HUES48 (cell line): ENCODE measurements around the gene EXOSC5.

ENCODE experiments used
- H3K27ac ChIP-seq: one replicate; pipeline ENCODE4 v1.7.0; 2013; ENCODE audit warnings: low read depth, low read length, inconsistent platforms
- H3K27me3 ChIP-seq: 2 replicates; pipeline ENCODE4 v1.6.1; 2013; ENCODE audit warnings: mild to moderate bottlenecking, low read length; ENCODE audit not compliant: control insufficient read depth, insufficient read depth
- H3K36me3 ChIP-seq: 2 replicates; pipeline ENCODE4 v1.6.1; 2013; ENCODE audit warnings: low read length; ENCODE audit not compliant: control insufficient read depth, insufficient read depth
- H3K4me1 ChIP-seq: 2 replicates; pipeline ENCODE4 v1.6.1; 2013; ENCODE audit warnings: mild to moderate bottlenecking, low read length; ENCODE audit not compliant: control insufficient read depth, insufficient read depth
- H3K4me3 ChIP-seq: 2 replicates; pipeline ENCODE4 v1.5.1; 2013; ENCODE audit warnings: mild to moderate bottlenecking, low read depth, low read length
- H3K9ac ChIP-seq: 2 replicates; pipeline ENCODE4 v1.6.1; 2013; ENCODE audit warnings: mild to moderate bottlenecking, low read depth, low read length, moderate library complexity
- H3K9me3 ChIP-seq: 2 replicates; pipeline ENCODE4 v1.6.1; 2013; ENCODE audit warnings: low read length; ENCODE audit not compliant: control insufficient read depth, insufficient read depth

The EXOSC5 gene

GRCh38 chr19:41403181-41403970 is 6.2 kb upstream of the EXOSC5 start:
- no peaks in the 10 kb centered on the region for H3K36me3 ChIP-seq
- no peak overlapping the region for H3K4me3 ChIP-seq
- no peaks in the 10 kb centered on the region for H3K27me3 ChIP-seq
- H3K4me1 ChIP-seq = peaks cover 9% of the 10 kb centered on the region; the same call in 1 of the 2 replicates
- no peak overlapping the region for H3K9ac ChIP-seq
- H3K27ac ChIP-seq = no peak overlapping the region
- H3K9me3 ChIP-seq = no peaks in the 10 kb centered on the region

GRCh38 chr19:41402010-41402409 is 4.9 kb upstream of the EXOSC5 start:
- H3K36me3 ChIP-seq = no peaks in the 10 kb centered on the region
- H3K9ac ChIP-seq = no peak overlapping the region
- no peak overlapping the region for H3K27ac ChIP-seq
- H3K27me3 ChIP-seq = no peaks in the 10 kb centered on the region
- H3K9me3 ChIP-seq = no peaks in the 10 kb centered on the region
- H3K4me3 ChIP-seq = no peak overlapping the region
- H3K4me1 ChIP-seq = peaks cover 5% of the 10 kb centered on the region; the same call in 1 of the 2 replicates

- peaks cover 5% of the 10 kb centered on the region; the same call in 1 of the 2 replicates for H3K4me1 ChIP-seq
- no peak overlapping the region for H3K9ac ChIP-seq
- no peak overlapping the region for H3K4me3 ChIP-seq
Measured at GRCh38 chr19:41401483-41401882, 4.3 kb upstream of the EXOSC5 start.

DNA sequence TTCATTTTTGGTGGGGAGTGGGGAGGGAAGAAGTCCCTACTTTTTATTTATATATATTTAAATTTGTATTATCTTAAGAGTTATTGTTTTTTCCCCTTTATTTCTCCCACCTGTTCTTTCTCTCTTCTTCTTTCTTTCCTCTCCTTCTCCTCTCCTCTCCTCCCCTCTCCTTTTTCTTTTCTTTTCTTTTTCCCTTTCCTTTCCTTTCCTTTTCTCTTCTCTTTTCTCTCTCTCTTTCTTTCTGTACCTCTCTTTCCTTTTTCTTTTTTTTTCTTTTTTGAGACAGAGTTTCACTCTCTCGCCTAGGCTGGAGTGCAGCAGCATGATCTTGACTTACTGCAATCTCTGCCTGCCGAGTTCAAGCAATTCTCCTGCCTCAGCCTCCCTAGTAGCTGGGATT is 2.4 kb upstream of the EXOSC5 start:
- Histone ChIP-seq H3K4me1 (peaks cover 5% of the 10 kb centered on the region; the same call in 1 of the 2 replicates), H3K9ac (no peak overlapping the region), H3K36me3 (no peaks in the 10 kb centered on the region), H3K4me3 (no peak overlapping the region), H3K9me3 (no peaks in the 10 kb centered on the region), H3K27ac (no peak overlapping the region), H3K27me3 (no peaks in the 10 kb centered on the region)

More at GRCh38 chr19:41401483-41401882, 4.3 kb upstream of the EXOSC5 start:
- Histone ChIP-seq H3K9me3 (no peaks in the 10 kb centered on the region), H3K36me3 (no peaks in the 10 kb centered on the region), H3K27me3 (no peaks in the 10 kb centered on the region), H3K27ac (no peak overlapping the region)

DNA sequence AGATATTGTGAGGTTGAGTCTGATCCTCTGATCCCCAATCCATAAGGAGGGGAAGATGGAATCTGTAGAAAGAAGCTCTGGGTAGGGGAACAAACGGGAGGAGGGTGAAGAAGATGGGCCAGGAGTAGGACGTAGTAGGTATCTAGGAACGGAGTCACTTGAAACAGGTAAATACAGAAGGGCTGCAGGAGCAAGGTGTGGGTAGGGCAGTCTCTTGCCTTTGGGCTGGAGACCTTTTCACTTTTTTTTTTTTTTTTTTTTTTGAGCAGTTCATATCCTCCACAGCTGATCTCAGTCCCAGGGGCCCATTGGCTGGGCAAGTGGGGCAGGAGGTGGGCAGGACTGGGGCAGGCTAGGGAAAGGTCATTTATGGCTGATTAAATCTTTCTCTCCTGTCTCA is 1.9 kb upstream of the EXOSC5 start:
- H3K36me3 ChIP-seq = no peaks in the 10 kb centered on the region
- no peak overlapping the region for H3K9ac ChIP-seq
- no peak overlapping the region for H3K27ac ChIP-seq
- peaks cover 5% of the 10 kb centered on the region; the same call in 1 of the 2 replicates for H3K4me1 ChIP-seq
- peak overlapping the region; percentile 95; the same call in 1 of the 2 replicates for H3K4me3 ChIP-seq
- H3K27me3 ChIP-seq = no peaks in the 10 kb centered on the region
- no peaks in the 10 kb centered on the region for H3K9me3 ChIP-seq

DNA sequence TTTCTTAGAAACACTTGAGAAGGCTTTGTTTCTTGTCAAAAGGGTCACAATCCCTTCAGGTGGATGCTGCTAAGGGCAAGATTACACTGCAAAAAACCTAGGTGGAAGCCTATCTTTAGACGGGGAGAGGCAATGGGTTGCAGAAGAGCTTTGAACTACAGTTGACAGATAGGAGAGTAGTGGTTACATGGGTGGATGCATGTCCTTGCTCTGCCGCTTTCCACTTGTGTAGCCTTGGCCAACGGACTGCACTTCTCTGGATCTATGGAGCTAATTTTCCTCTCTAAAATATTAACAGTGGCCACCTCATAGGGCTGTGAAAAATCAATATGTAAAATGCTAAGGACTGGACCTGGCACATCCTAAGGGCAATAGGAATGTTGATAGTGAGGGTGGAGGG is 1.4 kb upstream of the EXOSC5 start:
- Histone ChIP-seq H3K4me3 (peak overlapping the region; percentile 95), H3K9me3 (no peaks in the 10 kb centered on the region), H3K27ac (no peak overlapping the region), H3K4me1 (peaks cover 5% of the 10 kb centered on the region; the same call in 1 of the 2 replicates), H3K36me3 (no peaks in the 10 kb centered on the region), H3K9ac (peak overlapping the region; percentile 95; the same call in 1 of the 2 replicates), H3K27me3 (no peaks in the 10 kb centered on the region)

- Histone ChIP-seq H3K4me3 (peak overlapping the region; percentile 95), H3K9me3 (no peaks in the 10 kb centered on the region), H3K4me1 (peaks cover 5% of the 10 kb centered on the region; the same call in 1 of the 2 replicates), H3K9ac (peak overlapping the region; percentile 95), H3K27ac (peak overlapping the region; percentile 97), H3K36me3 (no peaks in the 10 kb centered on the region), H3K27me3 (no peaks in the 10 kb centered on the region)
Measured at GRCh38 chr19:41398050-41398418, 875 bp upstream of the EXOSC5 start.

DNA sequence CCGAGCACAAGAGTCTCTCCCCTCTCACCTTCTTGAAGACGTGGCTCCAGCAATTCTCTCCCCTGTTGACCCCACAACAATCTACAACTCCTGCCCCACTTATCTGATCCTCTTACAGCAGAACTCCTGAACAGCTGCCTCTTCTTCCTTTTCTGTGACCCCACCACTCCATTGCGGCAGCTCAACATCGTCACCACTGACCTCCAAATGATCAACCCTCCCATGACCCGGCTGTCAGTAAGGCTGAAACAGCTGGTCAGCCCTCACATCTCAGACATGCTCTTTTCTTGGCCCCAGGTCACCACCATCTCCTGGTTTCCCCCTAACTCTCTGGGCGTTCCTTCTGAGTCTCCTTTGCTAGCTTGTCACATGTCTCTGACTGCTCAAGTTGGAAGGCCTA is 1.8 kb downstream of the EXOSC5 start:
- H3K4me1 ChIP-seq = peaks cover 5% of the 10 kb centered on the region; the same call in 1 of the 2 replicates
- no peak overlapping the region for H3K27ac ChIP-seq
- peaks cover 18% of the 10 kb centered on the region for H3K36me3 ChIP-seq
- H3K27me3 ChIP-seq = no peaks in the 10 kb centered on the region
- no peak overlapping the region for H3K4me3 ChIP-seq
- H3K9me3 ChIP-seq = no peaks in the 10 kb centered on the region
- H3K9ac ChIP-seq = no peak overlapping the region

DNA sequence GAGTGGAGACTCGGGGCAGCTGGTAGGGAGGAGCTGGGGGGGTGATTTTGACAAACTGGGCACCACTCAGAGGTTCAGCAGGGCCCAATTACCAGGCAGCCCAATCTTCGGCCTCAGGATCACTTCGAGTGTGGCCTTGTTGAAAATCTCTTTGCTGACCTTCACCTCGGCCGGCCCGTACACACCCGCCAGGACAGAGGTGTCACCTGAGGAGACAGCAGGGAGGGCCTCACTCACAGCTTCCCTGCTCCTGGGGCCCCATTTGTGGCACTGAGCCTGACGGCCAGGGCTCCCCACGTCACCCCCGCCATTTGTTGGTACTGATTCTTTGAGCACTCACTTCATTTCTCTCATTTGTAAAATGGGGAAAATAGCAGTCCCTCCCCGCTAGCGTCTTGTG is 4.4 kb downstream of the EXOSC5 start:
- H3K4me1 ChIP-seq = no peaks in the 10 kb centered on the region
- no peaks in the 10 kb centered on the region for H3K9me3 ChIP-seq
- no peaks in the 10 kb centered on the region for H3K27me3 ChIP-seq
- no peak overlapping the region for H3K4me3 ChIP-seq
- H3K27ac ChIP-seq = no peak overlapping the region
- H3K36me3 ChIP-seq = peaks cover 38% of the 10 kb centered on the region
- H3K9ac ChIP-seq = no peak overlapping the region

DNA sequence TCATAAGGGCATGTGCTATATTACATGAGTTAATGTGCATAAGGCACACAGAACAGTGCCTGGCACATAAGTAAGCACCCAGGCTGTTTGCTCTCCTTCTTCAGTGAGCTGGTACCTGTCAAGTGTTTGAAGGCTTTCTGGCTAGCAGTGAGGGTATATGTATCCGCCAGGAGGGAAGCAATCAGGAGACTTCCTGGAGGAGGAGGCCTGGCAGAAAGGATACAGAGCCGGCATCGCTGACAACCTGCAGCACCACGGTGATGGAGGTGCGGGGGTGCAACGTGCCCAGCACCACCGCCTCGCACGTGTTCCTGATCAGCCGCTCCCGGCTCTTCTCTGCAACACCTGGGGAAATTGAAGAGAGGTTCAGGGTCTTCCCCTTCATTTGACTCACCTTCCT is 5.5 kb downstream of the EXOSC5 start:
- Histone ChIP-seq H3K27ac (no peak overlapping the region), H3K36me3 (peaks cover 44% of the 10 kb centered on the region), H3K9ac (no peak overlapping the region), H3K27me3 (no peaks in the 10 kb centered on the region), H3K4me3 (no peak overlapping the region), H3K4me1 (no peaks in the 10 kb centered on the region), H3K9me3 (no peaks in the 10 kb centered on the region)

DNA sequence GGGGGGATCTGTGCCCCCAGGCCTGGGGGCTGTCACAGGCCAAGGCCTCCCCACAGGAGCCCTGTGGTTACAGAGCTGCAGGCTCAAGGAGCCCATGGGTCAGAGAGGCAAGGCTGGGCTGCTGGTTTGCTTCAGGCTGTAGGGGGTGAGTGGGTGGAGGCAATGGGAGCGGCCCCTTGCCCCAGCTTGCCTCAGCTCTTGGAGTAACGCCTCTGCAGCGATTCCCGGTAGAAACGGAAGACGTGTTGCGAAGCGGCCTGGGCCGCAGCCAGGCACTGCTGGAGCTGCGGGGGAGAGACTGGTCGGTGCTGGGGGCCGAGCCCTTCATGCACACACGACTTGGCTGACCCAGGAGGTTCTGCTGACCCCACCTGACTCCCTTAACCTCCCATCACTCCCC is 10.7 kb downstream of the EXOSC5 start:
- Histone ChIP-seq H3K4me3 (no peak overlapping the region), H3K9me3 (no peaks in the 10 kb centered on the region), H3K27ac (no peak overlapping the region), H3K36me3 (peaks cover 42% of the 10 kb centered on the region), H3K4me1 (no peaks in the 10 kb centered on the region), H3K27me3 (no peaks in the 10 kb centered on the region), H3K9ac (no peak overlapping the region)
